Measurements from ENCODE around the gene BSN. TPM values are rescaled to one million over a fixed set of nuclear protein-coding genes. Genes with fewer than 3 reads are reported as not detected.

BSN gene
- total and polyA plus RNA-seq, 2 donors (not counting 1 experiment from before 2014, with no cell fraction given) = under 0.01 to 0.01 TPM

- H3K4me1 ChIP-seq (ENCODE audit: control insufficient read depth, extremely low read depth, insufficient read depth, low read length) = peaks cover 2% of the 10 kb centered on the region
- H3K9me3 ChIP-seq (ENCODE audit: control insufficient read depth, insufficient read depth, low read depth, low read length) = no peaks in the 10 kb centered on the region
- H4K20me1 ChIP-seq (ENCODE audit: control insufficient read depth, extremely low read depth, insufficient read depth, low read length) = no peaks in the 10 kb centered on the region
- DNase-seq (ENCODE audit: low read depth in 2 of 2) = peak in 1 of 2 donors; percentile 53
- TF ChIP-seq CTCF (conservative IDR thresholded peaks at IDR 0.05 in 1 of 2, IDR thresholded peaks at IDR 0.05 in 1 of 2; ENCODE audit: low read depth in 1 of 2, low read length in 2 of 2) (no peak), EZH2 (IDR thresholded peaks at IDR 0.05; ENCODE audit: low read length, missing control alignments) (no peak)
- peaks cover 12% of the 10 kb centered on the region for H3K27me3 ChIP-seq (ENCODE audit: control insufficient read depth, insufficient read depth, low read length)
- H2AFZ ChIP-seq (ENCODE audit: low read length) = no peak overlapping the region
- H3K9ac ChIP-seq (ENCODE audit: insufficient read depth, low read length) = no peak overlapping the region
- H3K79me2 ChIP-seq (ENCODE audit: control insufficient read depth, insufficient read depth, low read length) = no peaks in the 10 kb centered on the region
- H3K4me2 ChIP-seq (ENCODE audit: extremely low read depth, insufficient read depth, low read length) = peak overlapping the region; percentile 93
- no peaks in the 10 kb centered on the region for H3K36me3 ChIP-seq (ENCODE audit: control insufficient read depth, insufficient read depth, low read length)
- H3K27ac ChIP-seq (ENCODE audit: insufficient read depth, low read length) = no peak overlapping the region
- H3K4me3 ChIP-seq (replicated peaks in 1 of 4; ENCODE audit: control extremely low read depth in 1 of 4, insufficient read depth in 1 of 4, low read depth in 3 of 4, low read length in 4 of 4) = peak overlapping the region in 2 of 4 experiments; percentile 65 to 86
These were observed 969 bp upstream of the BSN start for GRCh38 chr3:49553324-49553691.

- Histone ChIP-seq H3K4me3 (replicated peaks in 1 of 4; ENCODE audit: control extremely low read depth in 1 of 4, insufficient read depth in 1 of 4, low read depth in 3 of 4, low read length in 4 of 4) (peak overlapping the region in 2 of 4 experiments; percentile 4 to 45), H3K9ac (ENCODE audit: insufficient read depth, low read length) (no peak overlapping the region), H3K27ac (ENCODE audit: insufficient read depth, low read length) (no peak overlapping the region), H3K4me2 (ENCODE audit: extremely low read depth, insufficient read depth, low read length) (peak overlapping the region; percentile 52), H3K79me2 (ENCODE audit: control insufficient read depth, insufficient read depth, low read length) (no peaks in the 10 kb centered on the region), H3K9me3 (ENCODE audit: control insufficient read depth, insufficient read depth, low read depth, low read length) (no peaks in the 10 kb centered on the region), H2AFZ (ENCODE audit: low read length) (no peak overlapping the region), H4K20me1 (ENCODE audit: control insufficient read depth, extremely low read depth, insufficient read depth, low read length) (no peaks in the 10 kb centered on the region), H3K4me1 (ENCODE audit: control insufficient read depth, extremely low read depth, insufficient read depth, low read length) (peaks cover 2% of the 10 kb centered on the region), H3K36me3 (ENCODE audit: control insufficient read depth, insufficient read depth, low read length) (no peaks in the 10 kb centered on the region), H3K27me3 (ENCODE audit: control insufficient read depth, insufficient read depth, low read length) (peaks cover 12% of the 10 kb centered on the region)
- peak in 1 of 2 donors; percentile 25 for DNase-seq (ENCODE audit: low read depth in 2 of 2)
- no peak for TF ChIP-seq CTCF (conservative IDR thresholded peaks at IDR 0.05 in 1 of 2, IDR thresholded peaks at IDR 0.05 in 1 of 2; ENCODE audit: low read depth in 1 of 2, low read length in 2 of 2)
- TF ChIP-seq EZH2 (IDR thresholded peaks at IDR 0.05; ENCODE audit: low read length, missing control alignments) = peak; percentile 44
These were observed 472 bp downstream of the BSN start for GRCh38 chr3:49554633-49555265.

DNA sequence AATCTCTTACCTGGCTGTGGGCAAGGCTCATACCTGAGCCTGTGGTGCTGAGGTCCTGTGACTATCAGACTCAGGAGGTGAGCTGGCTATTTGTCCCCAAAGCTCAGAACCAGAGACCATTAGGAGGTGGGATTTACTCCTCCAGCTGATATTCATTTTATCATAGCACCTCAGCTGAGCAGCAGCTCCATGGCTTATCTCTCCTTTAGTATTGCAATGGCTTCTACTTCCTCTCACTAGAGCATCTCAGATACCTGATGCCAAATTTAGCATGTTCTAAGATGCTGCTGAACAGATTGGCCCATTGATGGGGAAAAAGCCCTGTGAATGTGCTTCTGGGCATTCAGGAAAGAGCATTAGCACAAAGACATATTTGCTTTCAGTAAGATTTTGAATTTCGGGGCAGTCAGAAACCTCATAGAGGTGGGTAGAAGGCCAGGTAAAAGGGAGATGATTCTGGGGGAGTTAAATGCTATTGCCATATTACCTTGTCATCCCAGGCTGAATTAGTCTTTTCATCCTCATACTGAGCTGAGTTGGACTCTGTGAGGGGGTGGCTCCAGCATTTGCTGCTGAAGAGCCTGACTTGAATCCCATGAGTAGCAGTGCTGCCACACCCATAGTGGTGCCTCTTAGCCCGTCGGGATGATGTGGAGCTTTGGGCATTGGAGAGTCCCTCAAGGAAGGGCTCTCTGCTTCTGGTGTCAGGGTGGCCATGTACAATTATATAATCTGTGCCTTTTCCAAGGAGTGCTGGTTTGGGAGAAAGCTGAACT, 2.4 kb downstream of the BSN start:
- H4K20me1 ChIP-seq (ENCODE audit: control insufficient read depth, extremely low read depth, insufficient read depth, low read length) = no peaks in the 10 kb centered on the region
- H2AFZ ChIP-seq (ENCODE audit: low read length) = no peak overlapping the region
- no peaks in the 10 kb centered on the region for H3K79me2 ChIP-seq (ENCODE audit: control insufficient read depth, insufficient read depth, low read length)
- no peak overlapping the region for H3K27ac ChIP-seq (ENCODE audit: insufficient read depth, low read length)
- H3K27me3 ChIP-seq (ENCODE audit: control insufficient read depth, insufficient read depth, low read length) = peaks cover 15% of the 10 kb centered on the region
- H3K36me3 ChIP-seq (ENCODE audit: control insufficient read depth, insufficient read depth, low read length) = no peaks in the 10 kb centered on the region
- no peak for DNase-seq (ENCODE audit: low read depth in 2 of 2)
- TF ChIP-seq CTCF (conservative IDR thresholded peaks at IDR 0.05 in 1 of 2, IDR thresholded peaks at IDR 0.05 in 1 of 2; ENCODE audit: low read depth in 1 of 2, low read length in 2 of 2) = no peak
- no peak for TF ChIP-seq EZH2 (IDR thresholded peaks at IDR 0.05; ENCODE audit: low read length, missing control alignments)
- no peak overlapping the region for H3K4me3 ChIP-seq (replicated peaks in 1 of 4; ENCODE audit: control extremely low read depth in 1 of 4, insufficient read depth in 1 of 4, low read depth in 3 of 4, low read length in 4 of 4)
- H3K9me3 ChIP-seq (ENCODE audit: control insufficient read depth, insufficient read depth, low read depth, low read length) = no peaks in the 10 kb centered on the region
- peaks cover 2% of the 10 kb centered on the region for H3K4me1 ChIP-seq (ENCODE audit: control insufficient read depth, extremely low read depth, insufficient read depth, low read length)
- no peak overlapping the region for H3K4me2 ChIP-seq (ENCODE audit: extremely low read depth, insufficient read depth, low read length)
- no peak overlapping the region for H3K9ac ChIP-seq (ENCODE audit: insufficient read depth, low read length)

Measured in fibroblast of lung (primary cell).